BJ (cell line): ENCODE measurements around the gene HJV. TPM values are rescaled to one million over a fixed set of nuclear protein-coding genes. Genes with fewer than 3 reads are reported as not detected.

ENCODE experiments used
- CTCF ChIA-PET: fragments of 350-600 bp; formaldehyde crosslinking; extraction: SDS; loops from one replicate; lab custom pipeline; 2021; ENCODE audit warnings: antibody characterized with exemption, inconsistent platforms; lab: Yijun Ruan, JAX
- POLR2A ChIA-PET: fragments of 300-600 bp; sonication (Branson Sonifier 250); formaldehyde crosslinking; extraction: SDS; loops from one replicate; lab custom pipeline; 2021; ENCODE audit warnings: antibody characterized with exemption; lab: Charles Lee
- DNase-seq: peaks from one replicate; pipeline ENCODE4 v3.0.0-alpha.2; 2011; ENCODE audit warnings: low read depth
- H3K27me3 ChIP-seq: 2 replicates; pipeline ENCODE4 v1.6.0; 2011; ENCODE audit warnings: low read length; ENCODE audit not compliant: control insufficient read depth, insufficient read depth
- H3K36me3 ChIP-seq: 2 replicates; pipeline ENCODE4 v1.5.1; 2011; ENCODE audit warnings: low read length; ENCODE audit not compliant: control insufficient read depth, insufficient read depth
- H3K4me3 ChIP-seq: 2 replicates; pipeline ENCODE4 v1.5.1; 2011; ENCODE audit warnings: low read depth, mild to moderate bottlenecking, control low read depth, low read length
- polyA plus RNA-seq: library from polyadenylated mRNA; depleted of rRNA; stranded (reverse); fragments of >200 nt; gene quantifications from 2 replicates; pipeline ENCODE4 v1.2.3, GENCODE V29; 2011
- TF ChIP-seq, protein P1 (sequence below): IDR thresholded peaks from 2 replicates; pipeline ENCODE4 v1.5.1; 2011; ENCODE audit warnings: low read depth, mild to moderate bottlenecking, control low read depth, inconsistent platforms, low read length, moderate library complexity; ENCODE audit not compliant: insufficient read depth

The HJV gene
- polyA plus RNA-seq, 1 experiment: not detected

DNA sequence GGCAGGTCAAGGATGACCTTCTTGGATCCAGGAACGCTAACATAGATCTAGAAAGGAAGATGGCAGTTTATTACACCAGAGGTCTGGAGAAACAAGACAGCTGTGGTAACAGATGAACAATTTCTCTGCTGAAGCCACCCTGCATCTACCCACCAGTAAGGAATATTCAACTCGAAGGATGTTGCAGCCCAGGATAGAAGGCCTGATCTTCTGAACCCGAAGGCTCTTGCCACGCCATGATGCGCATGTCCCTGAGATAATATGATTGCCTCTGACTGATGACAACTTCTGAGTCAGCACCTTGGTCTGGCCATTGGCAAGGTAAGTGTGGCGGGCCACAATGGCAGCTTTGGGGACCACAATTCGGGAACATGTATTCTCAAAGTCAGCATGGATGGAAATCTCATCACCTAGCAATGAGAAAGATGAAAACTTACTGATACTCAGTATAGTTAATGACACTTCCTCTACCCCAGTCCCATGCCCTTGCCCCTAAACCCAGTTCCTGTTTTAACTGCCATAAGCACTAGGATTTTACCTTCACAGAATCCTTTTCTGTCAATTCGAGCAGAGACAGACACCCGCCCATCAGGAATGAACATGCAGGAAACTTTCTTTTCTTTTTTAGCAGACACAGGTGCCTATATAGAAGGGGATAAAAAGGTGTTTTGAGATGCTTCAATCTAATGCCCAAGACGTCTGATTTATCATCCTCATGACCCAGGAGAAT lies 27.0 kb downstream of the HJV start:
- Histone ChIP-seq H3K4me3 (peak overlapping the region; percentile 56), H3K36me3 (peaks cover 21% of the 10 kb centered on the region), H3K27me3 (no peaks in the 10 kb centered on the region)
- TF ChIP-seq, protein P1, sequence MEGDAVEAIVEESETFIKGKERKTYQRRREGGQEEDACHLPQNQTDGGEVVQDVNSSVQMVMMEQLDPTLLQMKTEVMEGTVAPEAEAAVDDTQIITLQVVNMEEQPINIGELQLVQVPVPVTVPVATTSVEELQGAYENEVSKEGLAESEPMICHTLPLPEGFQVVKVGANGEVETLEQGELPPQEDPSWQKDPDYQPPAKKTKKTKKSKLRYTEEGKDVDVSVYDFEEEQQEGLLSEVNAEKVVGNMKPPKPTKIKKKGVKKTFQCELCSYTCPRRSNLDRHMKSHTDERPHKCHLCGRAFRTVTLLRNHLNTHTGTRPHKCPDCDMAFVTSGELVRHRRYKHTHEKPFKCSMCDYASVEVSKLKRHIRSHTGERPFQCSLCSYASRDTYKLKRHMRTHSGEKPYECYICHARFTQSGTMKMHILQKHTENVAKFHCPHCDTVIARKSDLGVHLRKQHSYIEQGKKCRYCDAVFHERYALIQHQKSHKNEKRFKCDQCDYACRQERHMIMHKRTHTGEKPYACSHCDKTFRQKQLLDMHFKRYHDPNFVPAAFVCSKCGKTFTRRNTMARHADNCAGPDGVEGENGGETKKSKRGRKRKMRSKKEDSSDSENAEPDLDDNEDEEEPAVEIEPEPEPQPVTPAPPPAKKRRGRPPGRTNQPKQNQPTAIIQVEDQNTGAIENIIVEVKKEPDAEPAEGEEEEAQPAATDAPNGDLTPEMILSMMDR: no peak
- ChIA-PET POLR2A (no interaction called here), CTCF (interaction anchor here (1.3 to 12.4 kb wide), 3 partner anchors 8 to 17 kb away, joined by 3 to 117 read pairs (median 6); no protein-coding TSS in a partner anchor)
- no peak for DNase-seq

DNA sequence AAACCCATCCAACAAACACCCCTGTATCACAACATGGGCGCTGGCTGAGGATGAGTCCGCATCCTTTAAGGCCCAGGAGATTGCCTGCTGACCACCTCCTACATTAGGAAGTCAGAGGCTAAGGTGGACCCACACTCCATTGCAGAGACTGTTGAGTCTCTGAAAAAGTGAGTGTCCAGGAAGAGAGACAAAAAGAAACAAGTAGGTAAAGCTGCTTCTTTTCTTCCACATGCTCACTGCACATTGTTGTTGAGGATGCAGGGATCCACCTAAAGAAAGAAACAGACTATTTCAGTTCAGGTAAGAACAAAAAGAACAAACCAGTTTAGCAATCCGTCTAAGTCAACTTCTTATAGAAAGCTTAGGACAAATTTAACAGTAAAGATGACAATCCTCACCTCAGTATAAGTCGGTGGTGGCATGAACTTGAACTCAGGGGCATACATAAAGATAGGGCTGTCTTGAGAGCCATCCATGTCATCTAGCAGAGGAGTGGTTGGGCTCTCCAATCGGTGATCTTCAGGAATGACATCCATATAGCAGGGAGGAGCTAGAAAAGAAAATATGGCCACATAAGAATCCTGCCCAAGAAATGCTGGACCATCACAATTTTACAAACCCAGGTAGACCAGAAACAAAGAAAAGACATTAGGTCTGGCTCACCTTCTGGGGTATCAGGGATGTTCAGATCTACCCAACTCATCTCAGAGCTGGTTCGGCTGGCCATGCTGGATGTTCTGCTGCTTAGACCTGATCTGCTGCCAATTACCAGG lies 27.7 kb downstream of the HJV start:
- Histone ChIP-seq H3K36me3 (peaks cover 21% of the 10 kb centered on the region), H3K4me3 (peak overlapping the region; percentile 56), H3K27me3 (no peaks in the 10 kb centered on the region)
- TF ChIP-seq, protein P1: no peak
- POLR2A ChIA-PET: no interaction called here
- CTCF ChIA-PET: interaction anchor here (1.3 to 12.4 kb wide), 2 partner anchors 9 to 16 kb away, joined by 6 to 117 read pairs; no protein-coding TSS in a partner anchor
- no peak for DNase-seq

GRCh38 chr1:145992958-145993617 lies 28.4 kb downstream of the HJV start:
- CTCF ChIA-PET: interaction anchor here (1.3 to 12.4 kb wide), 3 partner anchors 10 to 15 kb away, joined by 5 to 117 read pairs (median 6); no protein-coding TSS in a partner anchor
- Histone ChIP-seq H3K36me3 (peaks cover 21% of the 10 kb centered on the region), H3K27me3 (no peaks in the 10 kb centered on the region), H3K4me3 (peak overlapping the region; percentile 56)
- TF ChIP-seq, protein P1: no peak
- no peak for DNase-seq
- POLR2A ChIA-PET: interaction anchor here (0.6 kb wide), 1 partner anchor 16 kb away, joined by 4 read pairs; no protein-coding TSS in a partner anchor

- H3K27me3 ChIP-seq: no peaks in the 10 kb centered on the region
- ChIA-PET CTCF (interaction anchor here (1.2 to 12.4 kb wide), 3 partner anchors 10 to 14 kb away, joined by 4 to 117 read pairs (median 5); no protein-coding TSS in a partner anchor), POLR2A (interaction anchor here (0.6 kb wide), 1 partner anchor 17 kb away, joined by 4 read pairs; no protein-coding TSS in a partner anchor)
- H3K36me3 ChIP-seq: peaks cover 21% of the 10 kb centered on the region
- no peak for DNase-seq
- TF ChIP-seq, protein P1: no peak
- peak overlapping the region; percentile 56; the same call in 1 of the 2 replicates for H3K4me3 ChIP-seq
Observed at GRCh38 chr1:145992502-145992936, 29.0 kb downstream of the HJV start.
